Lower leg skin (tissue), 4 donors: ENCODE data around the gene KDM8. TPM values are rescaled to one million over a fixed set of nuclear protein-coding genes. Genes with fewer than 3 reads are reported as not detected.

ENCODE experiments used
- DNase-seq, 2 donors: peaks; one replicate each; pipeline ENCODE4 v3.0.0-alpha.2; 2019; ENCODE audit warnings: low spot score in 2 of 2
- H3K4me3 ChIP-seq: fragments of 200-600 bp; sonication (generic); 2 replicates; pipeline ENCODE4 v1.5.1; 2017; ENCODE audit warnings: mild to moderate bottlenecking, low read depth; ENCODE audit not compliant: poor library complexity, severe bottlenecking
- CTCF ChIP-seq, 3 donors: fragments of 450-650 bp; IDR thresholded peaks; one replicate each; pipeline ENCODE4 v1.5.1; 2016; ENCODE audit warnings: antibody characterized with exemption in 3 of 3, mild to moderate bottlenecking in 3 of 3, moderate library complexity in 2 of 3
- POLR2A ChIP-seq, 2 donors: fragments of 450-650 bp; IDR thresholded peaks; one replicate each; pipeline ENCODE4 v1.6.1; 2016 to 2017; ENCODE audit warnings: antibody characterized with exemption in 2 of 2, mild to moderate bottlenecking in 1 of 2, moderate library complexity in 1 of 2
- WGBS, 2 donors: methylation state at CpG; one replicate each; pipeline ENCODE4 v1.1.5; 2018; 5-methylcytosine and 5-hydroxymethylcytosine counted together
- intact Hi-C: fragments of 100-400 bp; cut with DNase I; formaldehyde crosslinking; loops from one replicate; pipeline ENCODE4 v1.15.0; 2023; ENCODE audit warnings: low total_unique reads
- total RNA-seq, 4 donors: library from RNA; depleted of rRNA; stranded (reverse); fragments of >200 nt; gene quantifications; one replicate each; pipeline ENCODE4 v1.1.0, GENCODE V29; 2016

KDM8 gene
- total RNA-seq, 4 donors from 2014 or later = 0.84 to 4.5 (median 1.9) TPM

DNA sequence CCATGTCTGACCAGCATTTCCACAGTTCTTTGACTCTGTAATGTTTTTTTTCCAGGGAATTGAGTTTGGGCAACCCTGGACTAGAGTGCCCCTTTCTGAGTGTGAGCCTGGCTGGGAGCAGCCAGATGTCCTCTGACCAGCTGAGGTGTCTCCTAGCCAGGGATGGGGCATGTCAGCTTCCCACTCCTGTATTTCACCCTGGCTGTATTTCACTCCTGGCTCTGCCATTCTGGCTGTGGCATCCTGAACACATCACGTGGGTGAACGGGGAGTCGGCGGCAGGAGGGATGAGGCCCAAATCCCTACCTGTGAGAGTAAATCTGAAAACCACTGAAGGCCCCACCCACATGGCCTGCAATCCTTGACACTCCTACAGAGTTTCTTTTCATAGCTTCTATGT is 31.3 kb downstream of the KDM8 start:
- intact Hi-C loops = loop anchor here (5.0 kb wide), 1 partner anchor 138 kb away; no protein-coding TSS in a partner anchor
- TF ChIP-seq CTCF (IDR thresholded peaks at IDR 0.05) (no peak), POLR2A (IDR thresholded peaks at IDR 0.05) (no peak)
- no peak overlapping the region for H3K4me3 ChIP-seq
- 6 to 9% methylated on average over 4 of the region's 4 CpGs for WGBS, 2 donors
- DNase-seq = no peak

GRCh38 chr16:27235055-27235937 is 32.0 kb downstream of the KDM8 start:
- peak; percentile 92 to 99 for DNase-seq
- H3K4me3 ChIP-seq = no peak overlapping the region
- WGBS, 2 donors = 19% methylated on average over 23 of the region's 23 CpGs
- intact Hi-C loops = loop anchor here (5.0 kb wide), 1 partner anchor 137 kb away; no protein-coding TSS in a partner anchor
- no peak for TF ChIP-seq POLR2A (IDR thresholded peaks at IDR 0.05)
- TF ChIP-seq CTCF (IDR thresholded peaks at IDR 0.05) = peak in 1 of 3 donors; percentile 63

DNA sequence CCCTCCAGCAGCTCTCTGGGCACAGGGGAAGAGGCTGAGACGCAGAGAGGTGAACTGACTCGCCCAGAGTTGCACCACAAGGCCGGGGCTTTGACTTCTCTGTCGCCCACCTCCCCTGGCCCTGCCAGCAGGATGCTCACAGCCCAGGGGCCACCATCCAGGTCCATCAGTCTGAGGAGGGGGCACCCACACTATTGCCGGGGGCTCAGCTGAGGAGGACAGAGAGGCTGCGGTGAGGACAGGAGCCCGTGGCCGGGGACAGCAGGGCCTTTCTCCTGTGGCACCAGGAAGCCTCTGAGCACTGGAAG is 32.6 kb downstream of the KDM8 start:
- no peak for DNase-seq
- no peak overlapping the region for H3K4me3 ChIP-seq
- intact Hi-C loops = loop anchor here (5.0 kb wide), 1 partner anchor 136 kb away; no protein-coding TSS in a partner anchor
- 77 to 95% methylated on average over 8 of the region's 8 CpGs for WGBS, 2 donors
- TF ChIP-seq CTCF (IDR thresholded peaks at IDR 0.05) (no peak), POLR2A (IDR thresholded peaks at IDR 0.05) (no peak)

DNA sequence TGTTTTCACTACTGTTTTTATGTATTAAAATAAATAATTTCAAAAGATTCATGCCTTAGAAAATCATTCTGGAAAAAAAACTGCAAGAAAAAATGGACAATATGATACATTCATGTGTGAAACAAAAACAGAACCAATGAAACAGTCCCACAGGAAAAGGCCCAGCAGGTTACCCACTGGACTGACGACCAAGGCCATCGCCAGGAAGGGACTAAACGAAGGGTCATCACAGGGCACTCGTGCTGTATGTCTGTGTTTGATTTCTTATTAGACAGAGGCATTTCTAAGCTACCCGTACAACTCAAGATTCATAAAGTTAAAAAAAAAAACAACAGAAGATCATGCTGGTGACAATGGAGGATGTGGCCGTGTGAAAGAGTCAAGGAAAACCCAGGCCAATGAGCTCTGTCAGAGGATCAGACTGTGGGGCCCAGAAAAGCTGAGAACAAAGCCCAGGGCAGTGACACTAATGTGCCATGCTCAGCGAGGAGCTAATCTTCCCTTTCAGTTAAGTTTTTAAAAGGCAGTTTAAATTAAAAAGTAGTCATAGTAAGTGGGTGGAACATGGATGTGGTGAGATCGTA is 33.4 kb downstream of the KDM8 start:
- intact Hi-C loops = loop anchor here (5.0 kb wide), 1 partner anchor 136 kb away; no protein-coding TSS in a partner anchor
- no peak for DNase-seq
- no peak overlapping the region for H3K4me3 ChIP-seq
- TF ChIP-seq CTCF (IDR thresholded peaks at IDR 0.05) (no peak), POLR2A (IDR thresholded peaks at IDR 0.05) (no peak)
- 71% methylated on average over 8 of the region's 8 CpGs for WGBS, 2 donors

DNA sequence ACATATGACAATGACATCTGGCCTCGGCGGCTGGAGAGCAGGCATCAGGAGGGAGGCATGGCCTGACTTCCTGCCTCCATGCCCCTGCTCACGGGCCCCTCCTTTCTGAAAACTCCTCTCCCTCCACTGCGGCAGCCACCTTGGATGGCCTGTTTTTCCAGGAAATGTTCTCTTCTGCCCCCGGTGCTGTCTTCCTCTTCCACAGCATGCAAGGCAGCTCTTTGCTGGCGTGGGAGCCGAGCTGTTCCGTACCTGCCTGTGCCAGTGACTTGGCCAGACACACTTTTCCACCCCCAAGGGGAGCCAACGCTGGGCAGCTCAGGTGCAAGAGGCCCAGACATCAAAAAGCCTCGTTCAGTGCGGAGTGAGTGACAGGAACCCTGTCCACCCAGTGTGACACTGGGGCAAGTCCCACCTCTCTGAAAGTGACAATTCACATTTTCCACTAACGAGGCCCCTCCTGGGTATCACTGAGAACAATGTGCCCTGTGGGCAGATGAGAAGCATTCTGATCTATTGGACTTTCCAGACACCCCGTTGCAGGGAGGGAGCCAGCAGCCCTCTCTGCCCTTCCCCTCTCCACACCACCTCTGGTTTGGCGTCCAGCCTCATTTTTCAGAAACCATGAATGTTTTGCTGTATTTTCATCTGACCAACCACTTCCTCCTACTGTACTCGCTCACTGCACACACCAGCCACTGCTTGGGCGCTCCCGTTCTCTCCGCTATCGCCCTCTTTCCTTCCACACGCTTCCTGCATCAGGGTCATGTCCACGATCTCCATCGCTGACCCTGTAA is 34.1 kb downstream of the KDM8 start:
- no peak for TF ChIP-seq CTCF (IDR thresholded peaks at IDR 0.05)
- TF ChIP-seq POLR2A (IDR thresholded peaks at IDR 0.05) = no peak
- peak in 1 of 2 donors; percentile 91 for DNase-seq
- 56 to 57% methylated on average over 22 of the region's 22 CpGs for WGBS, 2 donors
- intact Hi-C loops = loop anchor here (5.0 kb wide), 1 partner anchor 135 kb away; no protein-coding TSS in a partner anchor
- no peak overlapping the region for H3K4me3 ChIP-seq
